ENCODE measurements around the gene PRKACB.
"Not testable (repeated sequence)": the region's sequence is repeated elsewhere in the genome, so short reads cannot be mapped to it uniquely, and the experiment has no call there.

Gene PRKACB

DNA sequence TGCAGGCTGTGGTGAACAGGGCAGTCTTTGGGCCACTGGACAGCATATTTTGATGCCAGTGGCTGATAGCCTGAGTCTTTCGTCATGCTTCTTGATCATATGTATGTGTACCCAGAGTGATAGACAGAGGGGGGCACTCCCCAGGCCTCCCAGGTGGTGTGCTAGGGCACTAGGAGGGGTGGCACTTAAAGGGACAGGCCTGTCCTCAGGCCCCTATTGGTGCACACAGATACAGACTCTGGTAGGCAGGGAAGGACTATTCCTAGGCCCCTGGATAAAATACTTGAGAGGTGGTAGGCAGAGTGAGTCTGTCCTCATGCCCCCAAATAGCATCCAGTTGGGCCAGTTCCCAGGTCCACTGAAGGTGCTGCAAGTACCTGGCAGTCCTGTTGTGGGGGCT is 80.8 kb downstream of the PRKACB start:
- no peak for DNase-seq

DNA sequence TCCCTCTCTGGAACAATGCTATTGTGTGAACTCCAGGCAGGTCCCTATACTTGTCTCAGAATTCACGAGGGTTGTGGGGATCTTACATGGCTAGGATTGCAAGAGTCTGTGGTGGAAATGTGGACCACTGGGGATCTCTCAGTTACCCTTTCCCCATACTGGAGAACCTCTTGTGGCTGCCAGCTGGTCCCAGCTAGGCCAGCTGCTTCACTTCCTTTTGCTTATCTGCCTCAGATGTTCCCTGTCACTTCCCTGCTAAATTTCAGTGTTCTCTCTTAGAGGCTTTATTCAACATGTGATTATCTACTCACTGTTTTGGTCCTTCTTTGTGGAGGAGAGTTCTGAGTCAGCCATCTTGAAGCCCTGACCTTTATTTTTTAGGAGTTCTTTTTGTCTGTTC is 81.6 kb downstream of the PRKACB start:
- DNase-seq: no peak

DNA sequence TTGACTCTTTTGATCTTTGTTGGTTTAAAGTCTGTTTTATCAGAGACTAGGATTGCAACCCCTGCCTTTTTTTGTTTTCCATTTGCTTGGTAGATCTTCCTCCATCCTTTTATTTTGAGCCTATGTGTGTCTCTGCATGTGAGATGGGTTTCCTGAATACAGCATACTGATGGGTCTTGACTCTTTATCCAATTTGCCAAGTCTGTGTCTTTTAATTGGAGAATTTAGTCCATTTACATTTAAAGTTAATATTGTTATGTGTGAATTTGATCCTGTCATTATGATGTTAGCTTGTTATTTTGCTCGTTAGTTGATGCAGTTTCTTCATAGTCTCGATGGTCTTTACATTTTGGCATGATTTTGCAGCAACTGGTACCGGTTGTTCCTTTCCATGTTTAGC is 88.6 kb downstream of the PRKACB start:
- DNase-seq: not testable (repeated sequence)

DNA sequence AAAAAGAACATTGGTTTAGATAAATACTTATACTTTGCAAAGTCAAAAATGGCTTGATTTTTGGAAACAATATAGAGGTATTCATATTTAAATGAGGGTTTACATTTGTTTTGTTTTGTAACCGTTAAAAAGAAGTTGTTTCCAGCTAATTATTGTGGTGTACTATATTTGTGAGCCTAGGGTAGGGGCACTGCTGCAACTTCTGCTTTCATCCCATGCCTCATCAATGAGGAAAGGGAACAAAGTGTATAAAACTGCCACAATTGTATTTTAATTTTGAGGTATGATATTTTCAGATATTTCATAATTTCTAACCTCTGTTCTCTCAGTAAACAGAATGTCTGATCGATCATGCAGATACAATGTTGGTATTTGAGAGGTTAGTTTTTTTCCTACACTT is 92.2 kb downstream of the PRKACB start:
- DNase-seq: no peak

DNA sequence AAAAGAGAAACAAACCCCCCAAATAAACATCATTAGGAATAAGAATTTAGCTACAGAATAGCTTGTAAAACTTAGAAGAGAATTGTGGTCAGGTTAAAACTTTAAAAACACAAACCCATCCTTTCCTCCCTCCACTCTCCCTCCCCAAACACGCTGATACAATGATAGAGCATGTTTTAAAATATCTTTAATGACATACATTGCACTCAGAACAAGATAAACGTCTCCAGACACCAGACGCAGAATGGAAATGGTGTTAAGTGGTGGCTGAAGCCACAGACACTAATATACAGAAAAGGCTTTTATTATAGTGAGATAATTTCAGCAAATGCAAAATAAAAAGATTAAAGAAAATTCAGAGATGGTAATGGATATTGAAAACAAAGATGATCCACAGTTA is 98.6 kb downstream of the PRKACB start:
- no peak for DNase-seq

DNA sequence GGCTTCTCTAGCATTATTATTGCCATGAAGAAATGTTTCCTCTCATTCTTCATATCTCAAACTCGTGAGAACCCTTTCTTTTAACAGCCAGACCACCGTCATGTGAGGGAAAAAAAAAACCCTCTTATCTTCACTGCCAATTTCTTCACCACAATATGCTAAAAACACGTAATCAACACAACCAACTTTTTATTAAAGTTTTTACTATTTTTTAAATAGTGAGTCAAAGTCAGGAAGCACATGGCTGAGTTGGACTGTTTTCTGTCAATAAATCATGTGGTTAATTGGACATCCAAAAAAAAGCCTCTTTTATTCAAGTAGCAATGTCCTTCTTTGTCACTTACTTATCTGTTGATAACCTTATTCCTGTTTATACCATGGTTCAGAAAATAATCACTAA is 101.5 kb downstream of the PRKACB start:
- no peak for DNase-seq

DNA sequence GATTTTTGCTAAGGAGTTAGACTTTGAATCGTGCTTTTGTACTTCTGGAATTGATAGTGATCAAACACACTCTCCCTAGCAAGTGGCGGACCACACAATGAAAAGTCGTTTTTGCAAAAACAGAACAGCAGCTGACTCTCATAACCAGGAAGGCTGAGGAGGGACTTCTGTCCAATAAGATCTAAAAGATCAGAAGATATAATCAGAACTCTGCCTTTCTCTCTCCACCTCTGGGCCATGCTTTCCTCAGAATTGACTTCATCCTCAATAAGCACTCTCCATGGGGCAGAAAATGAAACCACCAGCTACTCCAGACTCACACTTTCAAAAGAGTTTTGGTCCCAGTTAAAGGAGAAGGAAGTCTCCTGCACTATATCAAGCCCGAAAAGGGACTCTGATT is 102.1 kb downstream of the PRKACB start:
- no peak for DNase-seq

DNA sequence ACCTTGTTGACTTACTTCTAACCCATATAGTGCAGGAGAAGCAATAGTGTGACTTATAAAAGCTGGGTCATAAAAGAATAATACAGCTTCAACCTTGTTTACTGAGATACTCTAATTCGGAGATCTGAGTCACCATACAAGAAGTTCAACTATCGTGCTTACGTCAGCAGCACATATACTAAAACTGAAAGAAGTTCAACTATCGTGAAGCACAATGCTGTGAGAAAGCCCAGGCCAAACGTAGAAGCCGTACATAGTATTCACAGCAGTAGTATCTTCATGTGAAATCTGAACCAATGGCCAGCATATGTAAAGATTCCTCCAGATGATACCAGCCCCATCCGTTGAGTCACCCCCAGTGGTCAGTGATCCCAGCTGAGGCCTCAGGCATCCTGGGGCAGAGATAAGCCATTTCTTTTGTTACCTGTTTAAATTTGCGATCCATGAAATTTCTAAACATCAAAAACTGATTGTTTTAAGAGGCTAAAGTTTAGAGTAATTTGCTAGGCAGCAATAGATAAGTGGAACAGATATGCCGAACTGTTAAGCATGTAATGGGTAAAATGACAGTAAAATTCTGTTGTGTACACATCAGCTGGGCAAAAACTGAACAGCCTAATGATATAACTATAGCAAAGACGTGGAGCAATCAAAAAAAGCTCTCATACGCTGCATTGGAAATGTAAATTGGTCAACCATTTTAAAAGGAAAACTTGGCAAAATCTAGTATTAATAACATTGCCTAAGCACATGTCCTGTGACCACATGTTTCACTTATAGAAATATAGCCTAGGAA is 103.6 kb downstream of the PRKACB start:
- no peak for DNase-seq

DNA sequence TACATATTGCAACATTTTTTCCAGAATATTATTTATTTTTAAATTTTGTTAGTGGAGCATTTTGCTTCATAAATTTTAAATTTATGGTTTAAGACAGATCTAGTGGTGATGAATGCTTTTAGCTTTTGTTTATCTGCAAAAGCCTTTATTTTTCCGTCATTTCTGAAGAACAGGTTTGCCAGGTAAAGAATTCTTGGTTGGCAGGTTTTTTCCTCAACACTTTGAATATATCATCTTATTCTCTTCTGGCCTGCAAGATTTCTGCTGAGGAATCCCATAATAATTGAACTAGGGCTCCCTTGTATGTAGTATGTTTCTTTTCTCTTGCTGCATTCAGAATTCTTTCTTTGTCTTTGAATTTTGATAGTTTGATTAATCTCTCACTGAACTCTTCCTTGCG is 106.6 kb downstream of the PRKACB start:
- no peak for DNase-seq

DNA sequence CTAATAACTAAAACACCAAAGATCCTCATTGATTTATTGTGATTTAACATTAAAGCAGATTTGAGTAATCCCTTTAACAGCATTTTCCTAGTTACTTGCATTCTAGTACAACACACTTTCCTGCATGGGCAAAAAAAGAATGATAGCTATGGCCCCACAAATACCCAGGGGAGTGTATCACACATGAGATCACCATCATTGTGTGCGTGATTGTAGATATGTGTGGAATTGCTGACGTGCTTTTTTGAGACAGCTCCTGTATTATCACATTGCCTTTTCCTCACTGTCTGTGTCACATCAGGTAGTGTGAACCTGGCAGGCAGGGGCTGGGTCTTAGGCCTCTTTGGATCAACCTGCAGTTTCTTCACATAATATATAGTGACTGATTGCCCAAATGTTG is 109.0 kb downstream of the PRKACB start:
- no peak for DNase-seq

DNA sequence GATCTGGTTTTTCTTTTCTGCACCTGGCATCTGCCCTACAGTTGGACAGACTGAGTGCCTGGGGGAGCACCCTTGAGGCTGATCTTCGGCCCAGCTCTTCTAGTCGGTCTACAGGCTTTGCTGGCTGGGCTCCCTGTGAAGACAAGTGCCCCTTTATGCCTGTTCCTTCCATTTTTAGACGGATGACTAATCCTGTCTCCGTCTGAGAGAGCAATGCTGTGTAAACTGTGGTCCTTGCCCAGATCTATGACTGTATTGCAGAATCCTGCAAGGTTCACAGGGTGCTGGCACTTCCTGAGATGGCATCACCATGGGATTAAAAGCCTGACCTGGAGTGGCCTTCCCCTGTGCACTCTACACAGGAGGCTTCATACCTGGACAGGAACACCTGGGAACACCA is 109.8 kb downstream of the PRKACB start:
- no peak for DNase-seq

DNA sequence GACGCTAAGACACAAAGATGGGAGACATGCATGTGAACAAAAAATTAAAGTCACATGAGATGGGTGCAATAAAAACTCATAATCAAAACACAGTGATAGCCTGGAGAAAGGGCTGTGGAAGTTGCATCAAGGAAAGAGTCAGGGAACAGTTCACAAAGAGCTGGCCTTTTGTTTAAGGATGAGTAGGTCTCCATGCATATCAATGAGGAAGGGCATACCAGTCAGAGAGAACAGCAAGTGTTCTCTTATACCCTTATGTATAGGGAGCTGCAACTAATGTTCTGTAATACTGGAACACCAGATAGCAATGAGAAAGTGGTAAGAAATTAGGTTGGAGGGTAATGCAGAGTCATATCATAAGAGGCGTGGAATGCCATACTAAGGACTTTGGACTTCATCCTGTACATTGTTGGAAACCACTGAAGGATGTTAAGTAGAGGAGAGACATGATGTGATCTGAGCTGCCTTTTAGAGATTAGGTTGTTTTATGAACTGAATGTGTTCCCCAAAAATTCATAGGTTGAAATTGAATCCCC is 110.7 kb downstream of the PRKACB start:
- DNase-seq: no peak

DNA sequence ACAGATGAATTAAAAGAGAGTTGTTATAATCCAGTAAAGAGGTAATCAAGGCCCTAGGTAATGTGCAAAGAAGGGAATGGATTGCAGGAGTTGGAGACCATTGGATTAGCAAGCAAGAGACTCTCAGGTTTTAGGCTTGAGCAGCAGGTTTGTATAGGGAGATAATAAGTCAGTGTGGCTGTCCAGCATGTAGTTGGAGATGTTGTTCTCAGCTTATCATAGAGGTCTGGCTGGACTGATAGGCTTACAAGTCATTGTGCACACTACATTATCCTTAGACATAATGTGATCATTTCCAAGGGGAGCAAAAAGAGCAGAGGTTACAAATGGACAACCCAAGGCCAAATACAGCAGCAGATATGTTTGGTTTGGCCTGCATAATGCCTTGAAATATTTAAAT is 111.5 kb downstream of the PRKACB start:
- DNase-seq: no peak

DNA sequence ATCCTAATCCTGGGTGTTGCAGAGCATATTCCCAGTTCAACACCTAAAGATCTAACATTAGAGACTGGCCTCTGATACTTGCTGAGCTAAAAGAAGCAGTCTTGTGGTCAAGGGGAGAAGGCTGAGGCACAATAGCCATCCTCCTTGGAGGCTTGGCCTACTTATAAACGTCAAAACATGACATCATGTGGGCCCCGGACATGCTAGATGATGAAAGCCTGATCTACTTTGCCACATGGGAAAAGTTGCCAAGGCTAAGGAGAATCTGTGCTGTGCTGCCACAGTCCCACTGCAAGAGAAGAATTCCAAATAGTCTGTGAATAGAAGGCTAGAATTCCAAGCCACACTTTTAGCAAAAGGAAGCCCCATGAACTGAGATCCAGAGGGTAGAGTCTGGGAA is 113.5 kb downstream of the PRKACB start:
- no peak for DNase-seq

DNA sequence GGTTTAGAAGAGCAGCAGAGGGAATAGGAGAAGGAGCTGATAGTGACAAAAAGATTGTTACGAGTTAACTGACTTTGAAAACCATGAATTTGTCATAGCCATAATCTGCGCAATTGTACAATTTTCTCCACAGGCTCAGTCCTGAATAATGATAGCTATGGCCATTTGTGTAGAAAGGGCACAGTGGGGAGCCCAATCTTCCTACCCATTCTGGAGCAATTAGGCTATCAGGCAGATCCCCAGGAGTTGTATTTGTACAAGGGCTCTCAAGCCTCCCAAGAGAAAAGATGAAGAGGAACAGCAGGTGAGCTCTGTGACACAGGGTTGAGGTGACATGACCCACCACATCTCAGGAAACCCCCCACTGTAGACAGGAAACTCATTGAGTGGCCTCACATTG is 115.3 kb downstream of the PRKACB start:
- no peak for DNase-seq

DNA sequence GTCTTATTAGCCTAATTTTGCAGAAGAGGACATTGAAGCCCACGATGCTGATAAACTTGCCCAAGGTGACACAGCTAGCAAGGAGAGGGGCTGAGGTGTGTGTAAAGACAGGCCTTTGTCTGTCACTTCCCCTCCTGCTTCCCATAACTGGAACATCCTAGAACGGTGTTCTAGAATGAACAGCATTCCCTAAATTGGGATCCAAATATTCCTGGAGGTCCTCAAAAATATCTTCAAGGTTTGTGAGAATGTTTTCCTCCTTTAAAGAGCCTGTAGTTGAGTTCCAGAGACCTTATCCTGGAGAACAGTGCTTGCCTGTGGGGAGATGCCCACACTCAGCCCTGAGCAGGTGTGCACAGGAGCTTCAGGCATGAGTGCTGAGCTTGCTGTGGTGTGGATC is 115.9 kb downstream of the PRKACB start:
- no peak for DNase-seq

DNA sequence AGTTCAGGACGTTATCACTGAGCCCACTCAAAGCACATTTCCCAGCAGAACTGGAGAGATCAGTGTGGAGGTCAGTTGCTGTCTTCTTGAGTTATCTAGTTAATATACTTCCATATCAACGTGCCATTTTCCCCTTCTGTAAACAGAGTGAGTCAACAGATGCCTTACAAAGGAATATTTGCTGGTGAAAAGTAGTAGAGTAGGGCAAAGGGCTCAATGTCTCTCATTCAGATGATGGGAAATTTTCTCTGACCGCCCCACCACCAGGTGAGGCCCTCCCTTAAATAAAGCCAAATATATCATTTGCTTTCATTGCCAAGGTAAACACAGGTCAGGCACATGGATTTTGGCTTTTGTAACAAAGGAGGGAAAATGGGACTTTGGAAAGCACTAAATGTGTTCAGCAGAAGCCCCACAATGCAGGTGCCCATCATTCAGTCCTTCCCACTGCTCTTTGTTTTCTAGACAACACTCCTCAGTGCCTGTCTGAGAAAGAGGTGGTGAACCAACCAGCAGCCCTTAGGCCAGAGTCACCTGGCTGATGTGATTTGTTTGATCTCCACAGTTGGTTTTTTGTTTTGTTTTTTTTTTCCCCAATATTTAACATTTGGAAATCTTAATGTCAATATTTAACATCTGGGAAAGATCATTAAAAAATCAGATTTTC is 116.9 kb downstream of the PRKACB start:
- DNase-seq: no peak

DNA sequence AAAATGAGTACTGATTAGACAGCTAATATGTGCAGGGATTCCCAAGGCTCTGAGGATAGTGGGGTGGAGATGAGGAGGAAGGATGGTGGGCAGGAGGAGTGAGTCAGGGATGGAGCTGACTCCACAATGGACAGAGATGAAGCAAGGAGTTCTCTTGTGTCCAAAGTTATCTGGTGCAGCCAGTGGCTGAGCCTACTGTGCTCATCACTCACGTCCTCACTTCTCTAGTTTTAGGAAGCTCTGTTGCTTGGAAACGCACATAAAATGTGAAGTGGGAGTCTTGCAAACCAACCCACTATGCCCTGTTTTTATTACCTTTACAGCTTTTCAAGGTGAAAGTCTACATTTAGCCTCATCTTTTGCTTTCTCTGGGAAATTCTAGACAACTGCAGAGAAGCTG is 120.9 kb downstream of the PRKACB start:
- DNase-seq: no peak

DNA sequence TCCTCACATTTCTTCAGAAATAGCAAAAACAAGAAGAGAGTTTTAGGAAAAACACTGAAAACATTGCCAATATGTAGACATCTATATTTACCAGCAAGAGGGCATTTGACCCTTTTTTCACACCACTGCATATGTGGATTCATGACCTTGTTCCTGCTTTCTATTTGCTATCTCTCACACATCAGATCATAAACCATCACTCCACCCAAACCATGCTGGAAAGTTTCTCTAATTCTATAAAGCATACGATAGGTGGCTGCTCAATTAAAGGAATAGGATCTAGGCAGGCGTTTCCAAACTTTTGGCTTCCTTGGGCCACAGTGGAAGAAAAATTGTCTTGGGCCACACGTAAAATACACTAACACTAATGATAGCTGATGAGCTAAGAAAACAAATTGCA is 121.8 kb downstream of the PRKACB start:
- DNase-seq: no peak

DNA sequence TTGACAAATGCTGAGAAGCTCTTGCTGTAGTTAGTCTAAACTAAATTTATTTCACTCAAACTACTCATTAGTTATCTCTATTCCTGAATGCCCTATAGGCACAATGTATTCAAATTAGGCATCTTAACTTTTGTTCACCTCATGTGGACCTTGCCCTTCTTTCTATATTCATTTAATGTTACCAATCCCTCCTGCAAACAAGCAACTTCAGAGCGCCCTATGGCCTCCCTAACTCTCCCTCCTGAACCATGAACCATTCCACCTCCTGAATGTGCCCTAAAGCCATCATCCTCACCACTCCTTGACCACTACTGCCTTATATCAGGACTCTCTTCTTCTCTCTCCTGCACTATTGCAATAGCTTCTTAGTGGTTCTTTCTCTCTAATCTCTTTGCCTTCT is 122.7 kb downstream of the PRKACB start:
- no peak for DNase-seq

DNA sequence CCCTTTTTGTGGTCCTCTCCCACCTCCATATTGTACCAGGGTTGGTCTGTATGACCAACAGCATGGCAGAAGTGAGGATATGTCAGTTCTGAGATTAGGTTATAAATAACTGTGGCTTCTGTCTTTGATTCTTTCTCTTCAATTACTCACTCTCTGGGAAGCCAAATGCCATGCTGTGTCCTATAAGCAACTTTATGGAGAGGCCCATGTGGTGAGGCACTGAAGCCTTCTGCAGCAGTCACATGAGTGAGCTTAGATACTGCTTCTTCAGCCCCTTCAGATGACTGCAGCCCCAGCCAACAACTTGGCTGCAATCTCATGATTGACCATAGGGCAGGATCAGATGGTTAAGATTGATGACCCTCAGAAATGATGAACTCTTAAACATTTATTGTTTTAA is 123.4 kb downstream of the PRKACB start:
- DNase-seq: no peak

DNA sequence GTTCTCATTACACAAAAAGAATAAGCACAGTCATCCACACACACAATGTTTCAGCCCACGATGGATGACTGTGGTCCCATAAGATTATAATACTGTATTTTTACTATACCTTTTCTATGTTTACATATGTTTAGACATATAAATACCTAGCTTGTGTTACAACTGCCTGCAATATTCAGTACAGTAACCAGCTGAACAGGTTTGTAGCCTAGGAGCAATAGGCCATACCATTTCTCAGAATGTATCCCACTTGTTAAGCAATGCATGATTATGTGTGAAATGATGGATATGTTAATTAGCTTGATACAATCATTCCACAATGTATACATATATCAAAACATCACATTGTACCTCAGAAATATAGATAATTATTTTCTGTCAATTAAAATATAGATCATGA is 124.3 kb downstream of the PRKACB start:
- DNase-seq: no peak

DNA sequence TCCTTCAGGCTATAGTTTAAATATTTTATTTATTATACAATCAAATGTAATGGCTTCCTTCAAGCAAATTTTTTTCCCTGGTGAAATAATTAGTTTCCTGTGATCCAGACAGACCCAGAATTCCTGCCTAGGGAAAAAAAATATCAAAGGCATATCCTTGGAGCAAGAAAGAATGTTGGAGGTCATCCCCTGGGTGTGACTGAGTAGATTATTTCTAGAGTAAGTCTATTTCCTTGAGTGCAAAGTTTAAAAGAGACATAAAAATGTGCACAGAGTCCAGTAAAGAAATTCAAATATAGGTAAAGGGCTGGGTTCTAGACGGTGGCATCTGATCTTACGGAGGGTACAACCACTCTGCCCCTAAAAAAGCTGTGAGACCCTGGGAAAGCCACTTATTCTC is 125.2 kb downstream of the PRKACB start:
- no peak for DNase-seq

DNA sequence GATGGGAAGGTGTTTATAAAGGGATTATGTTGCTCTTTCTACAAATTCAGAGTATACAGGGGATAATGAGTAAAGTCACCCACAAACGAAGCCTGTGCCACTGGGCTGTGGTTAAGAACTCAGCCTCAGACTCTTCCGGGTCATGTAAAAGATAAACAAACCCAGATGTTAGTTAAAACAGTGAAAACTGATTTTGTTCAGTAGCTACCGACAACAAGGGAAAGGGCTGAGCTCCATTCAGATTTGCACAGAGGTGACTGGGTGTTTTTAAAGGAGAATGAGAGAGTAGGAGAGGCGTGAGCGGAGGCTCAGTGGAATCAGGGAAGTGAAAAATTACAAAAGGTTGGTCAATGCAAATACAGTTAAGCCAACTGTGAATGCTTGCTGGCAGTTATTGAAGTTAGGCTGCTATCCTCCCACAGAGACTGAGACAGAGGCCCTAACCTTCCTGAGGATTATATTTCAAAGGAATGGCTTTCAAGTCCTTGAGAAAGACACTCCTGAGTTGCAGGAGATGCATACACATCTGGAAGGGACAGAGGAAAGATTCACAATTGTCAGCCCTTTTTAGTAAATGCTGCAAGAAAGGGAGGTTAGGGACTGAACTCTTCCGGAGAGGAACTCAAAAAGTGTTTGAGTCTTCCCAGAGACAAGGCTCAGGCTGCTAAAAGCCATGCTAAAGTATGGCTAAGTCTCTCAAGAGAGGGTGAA is 127.5 kb downstream of the PRKACB start:
- DNase-seq: no peak
